Uterus (tissue), 4 donors: ENCODE measurements around the gene NDFIP2. TPM values are rescaled to one million over a fixed set of nuclear protein-coding genes. Genes with fewer than 3 reads are reported as not detected.

Experiments used
- DNase-seq, 2 donors: peaks; one replicate each; pipeline ENCODE4 v3.0.0-alpha.2; 2019 to 2020
- H3K27ac ChIP-seq, 2 donors: fragments of 200-600 bp; sonication (generic); 1 replicate in 1 of 2; 2 replicates in 1 of 2; pipeline ENCODE4 v1.5.1; 2016 to 2018
- H3K27me3 ChIP-seq, 2 donors: fragments of 200-600 bp; sonication (generic); one replicate each; pipeline ENCODE4 v1.5.1; 2018 to 2019; ENCODE audit warnings: control low read depth in 1 of 2
- H3K36me3 ChIP-seq, 2 donors: fragments of 200-600 bp; sonication (generic); one replicate each; pipeline ENCODE4 v1.5.1; 2019; ENCODE audit warnings: control low read depth in 1 of 2
- H3K4me1 ChIP-seq, 2 donors: fragments of 200-600 bp; sonication (generic); one replicate each; pipeline ENCODE4 v1.5.1; 2018 to 2019; ENCODE audit warnings: control low read depth in 1 of 2
- H3K4me3 ChIP-seq, 2 donors: fragments of 200-600 bp; sonication (generic); 1 replicate in 1 of 2; 2 replicates in 1 of 2; pipeline ENCODE4 v1.5.1; 2018 to 2019; ENCODE audit warnings: mild to moderate bottlenecking in 1 of 2
- H3K9me3 ChIP-seq, 2 donors: fragments of 200-600 bp; sonication (generic); one replicate each; pipeline ENCODE4 v1.5.1; 2019; ENCODE audit warnings: control low read depth in 1 of 2
- POLR2A ChIP-seq, 2 donors: fragments of 450-650 bp; IDR thresholded peaks; one replicate each; pipeline ENCODE4 v1.6.1; 2016; ENCODE audit warnings: antibody characterized with exemption in 2 of 2, mild to moderate bottlenecking in 1 of 2, moderate library complexity in 1 of 2
- intact Hi-C: fragments of 100-400 bp; cut with DNase I; formaldehyde crosslinking; loops from one replicate; pipeline ENCODE4 v1.15.1; 2023; ENCODE audit warnings: low total_unique reads
- total RNA-seq, 4 donors: library from RNA; depleted of rRNA in 3 of 4; stranded (reverse); fragments of >200 nt in 3 of 4; gene quantifications; one replicate each; pipeline versions ENCODE4 v1.1.0 to v1.2.4, GENCODE V29; 2014 to 2023
- TF ChIP-seq, protein P1 (sequence below), 4 experiments: fragments of 200-600 bp in 2 of 4; fragments of 450-650 bp in 2 of 4; sonication (generic) in 2 of 4; IDR thresholded peaks; one replicate each; pipeline ENCODE4 v1.5.1; 2016 to 2019; ENCODE audit warnings: antibody characterized with exemption in 4 of 4, mild to moderate bottlenecking in 2 of 4, moderate library complexity in 1 of 4
- donor health status: DM: yes; HTN: yes; CAD: no.

The NDFIP2 gene
- total RNA-seq, 4 donors from 2014 or later, result 5.1 to 35.4 (median 13.9) TPM

DNA sequence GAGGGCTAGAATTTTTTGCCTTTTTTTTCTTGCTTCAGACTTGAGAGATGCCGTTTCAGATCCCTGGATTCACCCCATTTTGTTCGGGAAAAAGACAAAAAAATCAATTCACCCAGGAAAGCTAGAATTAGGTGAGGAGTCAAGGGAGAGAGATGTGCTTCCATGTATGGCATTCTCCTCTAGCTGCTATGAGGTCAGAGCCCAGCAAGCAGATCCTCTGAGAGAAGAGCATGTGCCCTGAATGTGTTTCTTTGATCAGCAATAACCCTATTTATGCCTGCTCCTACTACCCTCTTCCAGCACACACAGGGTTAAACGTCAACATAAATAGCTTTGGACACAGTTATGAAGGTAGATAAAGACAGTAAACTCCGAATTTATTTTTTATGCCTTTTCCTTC lies 53.6 kb downstream of the NDFIP2 start:
- TF ChIP-seq, protein P1, sequence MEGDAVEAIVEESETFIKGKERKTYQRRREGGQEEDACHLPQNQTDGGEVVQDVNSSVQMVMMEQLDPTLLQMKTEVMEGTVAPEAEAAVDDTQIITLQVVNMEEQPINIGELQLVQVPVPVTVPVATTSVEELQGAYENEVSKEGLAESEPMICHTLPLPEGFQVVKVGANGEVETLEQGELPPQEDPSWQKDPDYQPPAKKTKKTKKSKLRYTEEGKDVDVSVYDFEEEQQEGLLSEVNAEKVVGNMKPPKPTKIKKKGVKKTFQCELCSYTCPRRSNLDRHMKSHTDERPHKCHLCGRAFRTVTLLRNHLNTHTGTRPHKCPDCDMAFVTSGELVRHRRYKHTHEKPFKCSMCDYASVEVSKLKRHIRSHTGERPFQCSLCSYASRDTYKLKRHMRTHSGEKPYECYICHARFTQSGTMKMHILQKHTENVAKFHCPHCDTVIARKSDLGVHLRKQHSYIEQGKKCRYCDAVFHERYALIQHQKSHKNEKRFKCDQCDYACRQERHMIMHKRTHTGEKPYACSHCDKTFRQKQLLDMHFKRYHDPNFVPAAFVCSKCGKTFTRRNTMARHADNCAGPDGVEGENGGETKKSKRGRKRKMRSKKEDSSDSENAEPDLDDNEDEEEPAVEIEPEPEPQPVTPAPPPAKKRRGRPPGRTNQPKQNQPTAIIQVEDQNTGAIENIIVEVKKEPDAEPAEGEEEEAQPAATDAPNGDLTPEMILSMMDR (IDR thresholded peaks at IDR 0.05), result no peak
- TF ChIP-seq POLR2A (IDR thresholded peaks at IDR 0.05), result no peak
- Histone ChIP-seq H3K27ac (no peak overlapping the region), H3K4me3 (no peak overlapping the region), H3K9me3 (no peaks in the 10 kb centered on the region), H3K4me1 (no peaks in the 10 kb centered on the region), H3K27me3 (no peaks in the 10 kb centered on the region), H3K36me3 (no peaks in the 10 kb centered on the region)
- intact Hi-C loops, result no loop called here
- DNase-seq, result no peak

DNA sequence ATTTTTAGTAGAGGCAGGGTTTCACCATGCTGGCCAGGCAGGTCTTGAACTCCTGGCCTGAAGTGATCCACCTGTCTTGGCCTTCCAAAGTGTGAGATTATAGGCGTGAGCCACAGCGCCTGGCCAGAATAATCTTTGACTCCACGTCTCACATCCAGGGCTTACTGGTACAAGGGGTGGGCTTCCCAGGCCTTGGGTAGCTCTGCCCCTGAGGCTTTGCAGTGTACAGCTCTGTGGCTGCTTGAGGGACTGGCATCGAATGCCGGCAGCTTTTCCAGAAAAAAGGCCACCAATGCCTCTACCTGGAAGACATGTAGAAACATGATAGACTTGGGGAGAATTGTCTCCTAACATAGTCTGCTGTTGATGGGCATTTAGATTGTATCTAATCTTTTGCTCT lies 57.8 kb downstream of the NDFIP2 start:
- H3K27me3 ChIP-seq, result no peaks in the 10 kb centered on the region
- H3K36me3 ChIP-seq, result no peaks in the 10 kb centered on the region
- no peak overlapping the region for H3K27ac ChIP-seq
- H3K4me1 ChIP-seq, result no peaks in the 10 kb centered on the region
- no peak for DNase-seq
- H3K9me3 ChIP-seq, result no peaks in the 10 kb centered on the region
- H3K4me3 ChIP-seq, result no peak overlapping the region
- TF ChIP-seq, protein P1 (IDR thresholded peaks at IDR 0.05), result no peak
- no peak for TF ChIP-seq POLR2A (IDR thresholded peaks at IDR 0.05)
- intact Hi-C loops, result loop anchor here (5.0 kb wide), 1 partner anchor 116 kb away; no protein-coding TSS in a partner anchor

DNA sequence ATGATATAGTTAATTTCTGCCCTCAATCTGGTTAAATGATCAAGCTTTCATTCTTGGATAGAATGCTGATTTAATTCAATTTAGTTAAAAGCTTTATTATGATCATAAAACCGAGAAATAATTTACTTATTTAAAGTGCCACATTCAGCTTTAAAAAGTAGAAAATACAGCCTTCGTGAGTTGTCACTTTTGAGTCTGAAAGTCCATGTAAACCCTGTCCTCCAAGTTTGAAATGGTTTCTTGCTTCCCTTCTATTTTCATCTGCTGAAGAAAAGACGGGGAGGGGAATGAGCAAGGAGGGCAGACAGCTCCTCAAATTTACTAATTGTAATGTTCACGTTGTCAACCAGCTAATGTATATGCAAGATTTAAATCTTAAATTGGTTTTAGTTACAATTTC lies 59.5 kb downstream of the NDFIP2 start:
- no peaks in the 10 kb centered on the region for H3K9me3 ChIP-seq
- H3K4me1 ChIP-seq, result no peaks in the 10 kb centered on the region
- H3K4me3 ChIP-seq, result no peak overlapping the region
- no peak for DNase-seq
- no peaks in the 10 kb centered on the region for H3K27me3 ChIP-seq
- H3K36me3 ChIP-seq, result no peaks in the 10 kb centered on the region
- no peak overlapping the region for H3K27ac ChIP-seq
- no peak for TF ChIP-seq POLR2A (IDR thresholded peaks at IDR 0.05)
- TF ChIP-seq, protein P1 (IDR thresholded peaks at IDR 0.05), result no peak
- intact Hi-C loops, result no loop called here

DNA sequence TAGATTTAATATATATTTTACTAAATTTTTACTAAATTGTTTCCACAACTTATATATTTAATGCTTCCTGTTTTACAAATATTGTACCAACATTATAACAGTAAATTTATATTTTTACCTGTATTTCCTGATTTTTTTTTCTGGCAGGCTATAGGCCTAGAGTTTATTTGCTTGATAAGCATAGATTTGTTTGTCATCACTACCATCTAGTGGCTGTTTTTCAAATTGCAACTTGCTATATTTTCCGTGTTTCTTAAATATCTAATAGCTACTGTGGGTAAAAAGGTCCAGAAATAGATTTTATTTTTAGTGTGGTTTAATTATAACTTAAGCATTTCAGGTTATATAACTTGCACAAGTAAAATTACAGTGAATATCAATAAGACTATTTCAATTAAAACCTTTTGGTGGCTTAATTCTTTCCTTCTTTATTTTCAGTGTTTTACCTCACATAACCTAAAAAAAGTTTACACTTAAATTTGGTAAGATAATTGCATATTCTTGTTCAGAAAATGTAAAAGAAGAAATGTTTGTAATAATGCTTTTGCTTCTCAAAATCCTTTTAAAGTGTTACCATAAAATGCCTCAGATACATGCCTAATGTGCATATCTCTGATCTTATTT lies 60.6 kb downstream of the NDFIP2 start:
- H3K36me3 ChIP-seq, result no peaks in the 10 kb centered on the region

DNA sequence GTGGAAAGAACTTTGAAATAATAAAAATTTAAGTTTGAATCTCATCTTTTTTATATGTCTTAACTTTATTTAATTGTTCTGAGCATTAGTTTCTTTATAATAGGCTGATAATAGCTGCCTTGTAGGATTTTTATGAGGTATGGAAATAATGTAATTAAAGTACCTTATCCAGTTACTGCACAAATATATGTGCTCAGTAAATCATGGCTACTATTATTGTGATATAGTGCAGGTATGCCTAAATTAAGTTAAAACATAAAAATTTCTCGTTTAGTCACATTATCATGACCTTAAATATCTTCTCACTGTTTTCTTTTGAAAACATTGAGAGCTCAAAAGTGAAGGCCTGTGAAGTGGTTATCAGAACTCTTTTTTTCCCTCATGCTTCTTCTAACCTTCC lies 62.9 kb downstream of the NDFIP2 start:
- intact Hi-C loops, result no loop called here

More for the DNA sequence above, 60.6 kb downstream of the NDFIP2 start:
- H3K27me3 ChIP-seq, result no peaks in the 10 kb centered on the region
- no peak for TF ChIP-seq POLR2A (IDR thresholded peaks at IDR 0.05)
- TF ChIP-seq, protein P1 (IDR thresholded peaks at IDR 0.05), result peak; percentile 75 to 82 (median 78)
- intact Hi-C loops, result no loop called here
- no peak overlapping the region for H3K4me3 ChIP-seq
- no peak for DNase-seq
- no peak overlapping the region for H3K27ac ChIP-seq
- no peaks in the 10 kb centered on the region for H3K4me1 ChIP-seq
- H3K9me3 ChIP-seq, result no peaks in the 10 kb centered on the region

More for the DNA sequence above, 62.9 kb downstream of the NDFIP2 start:
- no peaks in the 10 kb centered on the region for H3K9me3 ChIP-seq
- no peaks in the 10 kb centered on the region for H3K36me3 ChIP-seq
- H3K4me3 ChIP-seq, result no peak overlapping the region
- no peak for TF ChIP-seq POLR2A (IDR thresholded peaks at IDR 0.05)
- TF ChIP-seq, protein P1 (IDR thresholded peaks at IDR 0.05), result no peak
- no peaks in the 10 kb centered on the region for H3K27me3 ChIP-seq
- DNase-seq, result no peak
- no peak overlapping the region for H3K27ac ChIP-seq
- no peaks in the 10 kb centered on the region for H3K4me1 ChIP-seq
